DOHH2 (cell line): ENCODE measurements around the gene MEOX1.

Experiments used
- EZH2phosphoT487 ChIP-seq: fragments of 200-600 bp; sonication (generic); IDR thresholded peaks from 2 replicates; pipeline ENCODE4 v1.6.1; 2017; ENCODE audit warnings: borderline replicate concordance, mild to moderate bottlenecking, antibody characterized with exemption, low read length, moderate library complexity, mixed read lengths
- TF ChIP-seq, protein P1 (sequence below): fragments of 200-600 bp; sonication (generic); IDR thresholded peaks from one replicate; pipeline ENCODE4 v1.5.1; 2014; ENCODE audit warnings: antibody characterized with exemption, mild to moderate bottlenecking, low read depth, low read length; ENCODE audit not compliant: poor library complexity, severe bottlenecking

DNA sequence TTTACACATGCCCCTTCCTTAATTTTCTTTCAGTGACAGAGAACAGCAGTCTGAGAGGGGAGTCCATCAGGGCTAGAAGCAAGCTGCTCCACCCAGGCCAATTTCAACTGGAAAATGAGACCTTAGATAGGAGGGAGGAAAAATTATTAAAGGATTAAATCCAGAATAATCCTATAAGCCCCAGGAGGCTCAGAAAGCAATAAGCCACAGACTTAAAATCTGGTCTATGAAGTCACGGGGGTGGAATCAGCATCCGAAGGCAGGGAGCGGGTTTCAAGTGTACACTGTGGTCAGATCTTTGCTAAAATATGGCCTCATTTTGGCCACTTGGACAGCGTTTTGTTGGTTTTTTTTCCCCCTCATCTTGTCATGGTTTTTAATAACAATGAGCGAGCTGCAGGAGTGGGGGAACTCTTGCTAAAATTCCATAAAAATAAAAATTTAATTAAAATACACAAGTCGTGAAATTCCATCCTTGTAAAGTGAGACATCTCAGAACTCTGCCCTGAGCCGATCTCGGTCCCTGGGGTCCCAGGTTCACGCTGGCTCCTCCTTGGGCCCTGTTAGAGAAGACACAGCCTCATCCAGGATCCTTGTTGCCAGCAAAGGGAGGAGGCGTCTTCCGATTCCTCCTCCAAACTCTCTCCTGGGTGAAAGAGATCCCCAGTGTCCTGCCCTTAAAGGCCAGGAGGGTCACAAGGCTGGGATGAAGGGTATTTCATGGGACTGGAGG lies 63.9 kb downstream of the MEOX1 start:
- TF ChIP-seq, protein P1, sequence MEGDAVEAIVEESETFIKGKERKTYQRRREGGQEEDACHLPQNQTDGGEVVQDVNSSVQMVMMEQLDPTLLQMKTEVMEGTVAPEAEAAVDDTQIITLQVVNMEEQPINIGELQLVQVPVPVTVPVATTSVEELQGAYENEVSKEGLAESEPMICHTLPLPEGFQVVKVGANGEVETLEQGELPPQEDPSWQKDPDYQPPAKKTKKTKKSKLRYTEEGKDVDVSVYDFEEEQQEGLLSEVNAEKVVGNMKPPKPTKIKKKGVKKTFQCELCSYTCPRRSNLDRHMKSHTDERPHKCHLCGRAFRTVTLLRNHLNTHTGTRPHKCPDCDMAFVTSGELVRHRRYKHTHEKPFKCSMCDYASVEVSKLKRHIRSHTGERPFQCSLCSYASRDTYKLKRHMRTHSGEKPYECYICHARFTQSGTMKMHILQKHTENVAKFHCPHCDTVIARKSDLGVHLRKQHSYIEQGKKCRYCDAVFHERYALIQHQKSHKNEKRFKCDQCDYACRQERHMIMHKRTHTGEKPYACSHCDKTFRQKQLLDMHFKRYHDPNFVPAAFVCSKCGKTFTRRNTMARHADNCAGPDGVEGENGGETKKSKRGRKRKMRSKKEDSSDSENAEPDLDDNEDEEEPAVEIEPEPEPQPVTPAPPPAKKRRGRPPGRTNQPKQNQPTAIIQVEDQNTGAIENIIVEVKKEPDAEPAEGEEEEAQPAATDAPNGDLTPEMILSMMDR: no peak
- no peak for TF ChIP-seq EZH2phosphoT487
